Measurements from ENCODE around the gene MACROD2.

DNA sequence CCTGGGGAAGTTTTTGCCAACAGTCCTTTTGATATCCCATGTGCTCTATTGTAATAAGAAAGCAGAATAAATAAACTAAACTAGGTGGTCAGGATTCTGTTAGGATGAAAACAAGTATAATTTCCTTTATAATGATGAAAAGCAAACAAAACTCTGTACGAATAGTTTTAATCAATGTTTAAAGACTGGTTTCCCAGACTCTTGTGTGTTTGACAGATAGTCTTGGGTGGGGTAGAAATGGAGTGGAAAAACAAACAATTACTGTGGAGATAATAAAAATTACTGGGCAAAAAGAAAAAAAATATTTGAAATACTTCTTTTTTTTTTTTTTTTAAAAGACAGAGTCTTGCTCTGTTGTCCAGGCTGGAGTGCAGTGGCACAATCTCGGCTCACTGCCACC, 494.2 kb downstream of the MACROD2 start:
- no peak for TF ChIP-seq EZH2 (IDR thresholded peaks at IDR 0.05; ENCODE audit: borderline replicate concordance, low read depth, low read length, poor library complexity, severe bottlenecking)
- TF ChIP-seq, protein P1, sequence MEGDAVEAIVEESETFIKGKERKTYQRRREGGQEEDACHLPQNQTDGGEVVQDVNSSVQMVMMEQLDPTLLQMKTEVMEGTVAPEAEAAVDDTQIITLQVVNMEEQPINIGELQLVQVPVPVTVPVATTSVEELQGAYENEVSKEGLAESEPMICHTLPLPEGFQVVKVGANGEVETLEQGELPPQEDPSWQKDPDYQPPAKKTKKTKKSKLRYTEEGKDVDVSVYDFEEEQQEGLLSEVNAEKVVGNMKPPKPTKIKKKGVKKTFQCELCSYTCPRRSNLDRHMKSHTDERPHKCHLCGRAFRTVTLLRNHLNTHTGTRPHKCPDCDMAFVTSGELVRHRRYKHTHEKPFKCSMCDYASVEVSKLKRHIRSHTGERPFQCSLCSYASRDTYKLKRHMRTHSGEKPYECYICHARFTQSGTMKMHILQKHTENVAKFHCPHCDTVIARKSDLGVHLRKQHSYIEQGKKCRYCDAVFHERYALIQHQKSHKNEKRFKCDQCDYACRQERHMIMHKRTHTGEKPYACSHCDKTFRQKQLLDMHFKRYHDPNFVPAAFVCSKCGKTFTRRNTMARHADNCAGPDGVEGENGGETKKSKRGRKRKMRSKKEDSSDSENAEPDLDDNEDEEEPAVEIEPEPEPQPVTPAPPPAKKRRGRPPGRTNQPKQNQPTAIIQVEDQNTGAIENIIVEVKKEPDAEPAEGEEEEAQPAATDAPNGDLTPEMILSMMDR (conservative IDR thresholded peaks at IDR 0.05; ENCODE audit: low read depth, low read length) = no peak
